Psoas muscle (tissue), 8 donors: Measurements from ENCODE around the gene WDR43. TPM values are rescaled to one million over a fixed set of nuclear protein-coding genes. Genes with fewer than 3 reads are reported as not detected.
A peak's percentile ranks its signal among the peaks of the same experiment; 100 is the strongest.

ENCODE experiments used
- ATAC-seq, 4 donors: fragments of 200-7000 bp; cut with Tn5 transposase; one replicate each; pipeline ENCODE4 v1.9.1; 2020; ENCODE audit warnings: moderate library complexity in 3 of 4, mild to moderate bottlenecking in 2 of 4
- DNase-seq, 2 donors: peaks; one replicate each; pipeline ENCODE4 v3.0.0-alpha.2; 2020
- H3K27ac ChIP-seq: fragments of 200-600 bp; one replicate; pipeline ENCODE4 v1.8.0; 2022
- H3K27me3 ChIP-seq, 3 donors: fragments of 200-600 bp in 1 of 3; one replicate each; pipeline versions ENCODE4 v1.6.1 to v1.8.0; 2013 to 2022; ENCODE audit warnings: low read length in 2 of 3, mild to moderate bottlenecking in 2 of 3, moderate library complexity in 1 of 3; ENCODE audit not compliant: insufficient read depth in 3 of 3
- H3K36me3 ChIP-seq, 2 donors: fragments of 200-600 bp in 1 of 2; one replicate each; pipeline versions ENCODE4 v1.6.1 to v1.8.0; 2013 to 2022; ENCODE audit warnings: low read depth in 1 of 2, mild to moderate bottlenecking in 1 of 2, moderate library complexity in 1 of 2; ENCODE audit not compliant: insufficient read depth in 1 of 2
- H3K4me1 ChIP-seq: fragments of 200-600 bp; one replicate; pipeline ENCODE4 v1.8.0; 2022
- H3K4me3 ChIP-seq: fragments of 200-600 bp; one replicate; pipeline ENCODE4 v1.8.0; 2022; ENCODE audit warnings: mild to moderate bottlenecking
- H3K9me3 ChIP-seq: fragments of 200-600 bp; one replicate; pipeline ENCODE4 v1.8.0; 2022
- WGBS, 3 donors: extraction: QIAGEN DNeasy Blood & Tissue Kit; methylation state at CpG; one replicate each; pipeline versions ENCODE4 v1.1.6 to v1.1.7; 2013; 5-methylcytosine and 5-hydroxymethylcytosine counted together
- intact Hi-C, 2 donors: fragments of 100-400 bp; cut with DNase I; formaldehyde crosslinking; loops; one replicate each; pipeline versions ENCODE4 v1.11.0 to v1.14.2; 2022
- polyA plus RNA-seq, 3 donors: library from polyadenylated mRNA; stranded (reverse); fragments of 200-250 nt; gene quantifications; one replicate each; pipeline ENCODE4 v1.2.3, GENCODE V29; 2013
- total RNA-seq, 4 donors: library from RNA; stranded (reverse); fragmentation: NEBNext Ultra II Directional in 2 of 4; extraction: Animal tissue kit (Norgen Biotek cat#: 25700) in 2 of 4; gene quantifications; one replicate each; pipeline versions ENCODE4 v1.2.1 to v1.2.4, GENCODE V29; 2021 to 2023
- TF ChIP-seq, protein P1 (sequence below): fragments of 200-600 bp; IDR thresholded peaks from one replicate; pipeline ENCODE4 v1.8.0; 2022; ENCODE audit warnings: antibody characterized with exemption
- donor health status: healthy with polysubstance abuse.
- donor health status: DM: no; HTN: no; CAD: no; lungs with moderate emphysema.
- donor health status: Bipolar disorder and iron deficiency.
- donor health status: healthy.
- donor health status: DM: yes; HTN: yes; CAD: no.
- donor health status: DM: no; HTN: no; CAD: no.
- donor health status: DM: no; HTN: no; CAD: no.
- donor health status: DM: yes; HTN: yes; CAD: no.

Gene WDR43
- total and polyA plus RNA-seq, 7 donors, result 25.5 to 89.5 (median 54.4) TPM

GRCh38 chr2:28952836-28953211 lies 58.4 kb downstream of the WDR43 start:
- ATAC-seq, result peak; percentile 67 to 78 (median 76)

GRCh38 chr2:28955467-28955866 lies 61.0 kb downstream of the WDR43 start:
- 57 to 62% (median 60%) methylated on average over 5 of the region's 5 CpGs for WGBS, 3 donors
- no peaks in the 10 kb centered on the region for H3K36me3 ChIP-seq
- no peak overlapping the region for H3K27ac ChIP-seq
- peaks cover 27% of the 10 kb centered on the region for H3K4me1 ChIP-seq
- no peak for DNase-seq
- TF ChIP-seq, protein P1, sequence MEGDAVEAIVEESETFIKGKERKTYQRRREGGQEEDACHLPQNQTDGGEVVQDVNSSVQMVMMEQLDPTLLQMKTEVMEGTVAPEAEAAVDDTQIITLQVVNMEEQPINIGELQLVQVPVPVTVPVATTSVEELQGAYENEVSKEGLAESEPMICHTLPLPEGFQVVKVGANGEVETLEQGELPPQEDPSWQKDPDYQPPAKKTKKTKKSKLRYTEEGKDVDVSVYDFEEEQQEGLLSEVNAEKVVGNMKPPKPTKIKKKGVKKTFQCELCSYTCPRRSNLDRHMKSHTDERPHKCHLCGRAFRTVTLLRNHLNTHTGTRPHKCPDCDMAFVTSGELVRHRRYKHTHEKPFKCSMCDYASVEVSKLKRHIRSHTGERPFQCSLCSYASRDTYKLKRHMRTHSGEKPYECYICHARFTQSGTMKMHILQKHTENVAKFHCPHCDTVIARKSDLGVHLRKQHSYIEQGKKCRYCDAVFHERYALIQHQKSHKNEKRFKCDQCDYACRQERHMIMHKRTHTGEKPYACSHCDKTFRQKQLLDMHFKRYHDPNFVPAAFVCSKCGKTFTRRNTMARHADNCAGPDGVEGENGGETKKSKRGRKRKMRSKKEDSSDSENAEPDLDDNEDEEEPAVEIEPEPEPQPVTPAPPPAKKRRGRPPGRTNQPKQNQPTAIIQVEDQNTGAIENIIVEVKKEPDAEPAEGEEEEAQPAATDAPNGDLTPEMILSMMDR, result no peak
- no peaks in the 10 kb centered on the region for H3K9me3 ChIP-seq
- intact Hi-C loops, result loop anchor here in 1 of 2 donors (5.0 kb wide), 1 partner anchor 1117 kb away; no protein-coding TSS in a partner anchor
- H3K27me3 ChIP-seq, result no peaks in the 10 kb centered on the region
- no peak overlapping the region for H3K4me3 ChIP-seq
- no peak for ATAC-seq

More at GRCh38 chr2:28952836-28953211, 58.4 kb downstream of the WDR43 start:
- Histone ChIP-seq H3K9me3 (no peaks in the 10 kb centered on the region), H3K27ac (peak overlapping the region; percentile 53), H3K36me3 (peaks cover 0 to 18% of the 10 kb centered on the region in 2 donors), H3K4me1 (peaks cover 23% of the 10 kb centered on the region), H3K27me3 (no peaks in the 10 kb centered on the region), H3K4me3 (no peak overlapping the region)
- no peak for DNase-seq
- 21 to 43% (median 24%) methylated on average over 6 of the region's 6 CpGs for WGBS, 3 donors
- intact Hi-C loops, result no loop called here
- TF ChIP-seq, protein P1, result peak; percentile 12

- H3K9me3 ChIP-seq, result no peaks in the 10 kb centered on the region
- DNase-seq (no peak), ATAC-seq (no peak)
- whole genome bisulfite sequencing, 3 donors, result 11 to 32% (median 27%) methylated on average over 11 of the region's 11 CpGs
- H3K4me3 ChIP-seq, result no peak overlapping the region
- H3K27me3 ChIP-seq, result no peaks in the 10 kb centered on the region
- intact Hi-C loops, result loop anchor here in 1 of 2 donors (5.0 kb wide), 1 partner anchor 1116 kb away; no protein-coding TSS in a partner anchor
- no peak overlapping the region for H3K27ac ChIP-seq
- no peaks in the 10 kb centered on the region for H3K36me3 ChIP-seq
- H3K4me1 ChIP-seq, result peaks cover 21% of the 10 kb centered on the region
- TF ChIP-seq, protein P1, result no peak
Observed at GRCh38 chr2:28956415-28956826, 62.0 kb downstream of the WDR43 start.

- TF ChIP-seq, protein P1, result peak; percentile 20
Observed at GRCh38 chr2:28956890-28957289, 62.4 kb downstream of the WDR43 start.

GRCh38 chr2:28958689-28959088 lies 64.2 kb downstream of the WDR43 start:
- intact Hi-C loops, result loop anchor here (1.0 to 5.0 kb wide), 5 partner anchors 54 to 1114 kb away; no protein-coding TSS in a partner anchor
- WGBS, 3 donors, result 13 to 16% (median 13%) methylated on average over 9 of the region's 9 CpGs
- no peaks in the 10 kb centered on the region for H3K27me3 ChIP-seq
- H3K27ac ChIP-seq, result no peak overlapping the region
- peak; percentile 64 to 87 for DNase-seq
- H3K4me3 ChIP-seq, result no peak overlapping the region
- TF ChIP-seq, protein P1, result peak; percentile 68
- H3K4me1 ChIP-seq, result peaks cover 5% of the 10 kb centered on the region
- peak; percentile 88 to 92 (median 89) for ATAC-seq
- no peaks in the 10 kb centered on the region for H3K9me3 ChIP-seq
- H3K36me3 ChIP-seq, result no peaks in the 10 kb centered on the region

More at GRCh38 chr2:28956890-28957289, 62.4 kb downstream of the WDR43 start:
- intact Hi-C loops, result loop anchor here in 1 of 2 donors (5.0 kb wide), 1 partner anchor 1115 kb away; no protein-coding TSS in a partner anchor
- no peaks in the 10 kb centered on the region for H3K36me3 ChIP-seq
- H3K9me3 ChIP-seq, result no peaks in the 10 kb centered on the region
- no peak overlapping the region for H3K27ac ChIP-seq
- no peak overlapping the region for H3K4me3 ChIP-seq
- ATAC-seq, result no peak
- H3K27me3 ChIP-seq, result no peaks in the 10 kb centered on the region
- DNase-seq, result no peak
- WGBS, 3 donors, result 44 to 70% (median 69%) methylated on average over 15 of the region's 15 CpGs
- H3K4me1 ChIP-seq, result peaks cover 17% of the 10 kb centered on the region
